CD1c-positive myeloid dendritic cell (primary cell): ENCODE data around the gene ESYT1.
"Not testable (repeated sequence)": the region's sequence is repeated elsewhere in the genome, so short reads cannot be mapped to it uniquely, and the experiment has no call there.

Source experiments
- DNase-seq: peaks from one replicate; pipeline ENCODE4 v3.0.0-alpha.2; 2016; ENCODE audit errors: extremely low spot score

ESYT1 gene

GRCh38 chr12:56155256-56155845 is 27.3 kb downstream of the ESYT1 start:
- DNase-seq = no peak

DNA sequence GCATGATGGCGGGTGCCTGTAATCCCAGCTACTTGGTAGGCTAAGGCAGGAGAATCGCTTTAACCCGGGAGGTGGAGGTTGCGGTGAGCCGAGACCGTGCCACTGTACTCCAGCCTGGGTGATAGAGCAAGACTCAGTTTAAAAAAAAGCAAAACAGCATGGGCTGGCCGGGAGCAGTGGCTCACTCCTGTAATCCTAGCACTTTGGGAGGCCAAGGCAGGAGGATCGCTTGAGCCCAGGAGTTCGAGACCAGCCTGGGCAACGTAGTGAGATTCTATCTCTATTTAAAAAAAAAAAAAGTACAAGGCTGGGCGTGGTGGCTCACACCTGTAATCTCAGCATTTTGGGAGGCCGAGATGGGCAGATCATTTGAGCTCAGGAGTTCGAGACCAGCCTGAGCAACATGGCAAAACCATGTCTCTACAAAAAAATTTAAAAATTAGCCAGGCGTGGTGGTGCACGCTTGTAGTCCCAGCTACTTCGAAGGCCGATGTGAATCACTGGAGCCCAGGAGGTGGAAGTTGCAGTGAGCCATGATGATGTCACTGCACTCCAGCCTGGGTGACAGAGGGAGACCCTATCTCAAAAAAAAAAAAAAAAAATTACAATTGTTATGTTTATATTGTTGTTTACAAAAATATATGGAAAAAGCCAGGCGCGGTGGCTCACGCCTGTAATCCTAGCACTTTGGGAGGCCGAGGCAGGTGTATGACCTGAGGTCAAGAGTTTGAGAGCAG is 28.6 kb downstream of the ESYT1 start:
- not testable (repeated sequence) for DNase-seq

- DNase-seq = peak; percentile 84
Measured at GRCh38 chr12:56157201-56158028, 29.3 kb downstream of the ESYT1 start.

- peak; percentile 98 for DNase-seq
Measured at GRCh38 chr12:56158029-56158925, 30.2 kb downstream of the ESYT1 start, which contains the start of gene MYL6. Gene MYL6, plus strand, starts transcription at chr12:56158359. Its CDS starts 43 bp downstream, at chr12:56158402.

- peak; percentile 66 for DNase-seq
Measured at GRCh38 chr12:56158926-56159461, 30.9 kb downstream of the ESYT1 start.

- no peak for DNase-seq
Measured at GRCh38 chr12:56159482-56160192, 31.6 kb downstream of the ESYT1 start.

DNA sequence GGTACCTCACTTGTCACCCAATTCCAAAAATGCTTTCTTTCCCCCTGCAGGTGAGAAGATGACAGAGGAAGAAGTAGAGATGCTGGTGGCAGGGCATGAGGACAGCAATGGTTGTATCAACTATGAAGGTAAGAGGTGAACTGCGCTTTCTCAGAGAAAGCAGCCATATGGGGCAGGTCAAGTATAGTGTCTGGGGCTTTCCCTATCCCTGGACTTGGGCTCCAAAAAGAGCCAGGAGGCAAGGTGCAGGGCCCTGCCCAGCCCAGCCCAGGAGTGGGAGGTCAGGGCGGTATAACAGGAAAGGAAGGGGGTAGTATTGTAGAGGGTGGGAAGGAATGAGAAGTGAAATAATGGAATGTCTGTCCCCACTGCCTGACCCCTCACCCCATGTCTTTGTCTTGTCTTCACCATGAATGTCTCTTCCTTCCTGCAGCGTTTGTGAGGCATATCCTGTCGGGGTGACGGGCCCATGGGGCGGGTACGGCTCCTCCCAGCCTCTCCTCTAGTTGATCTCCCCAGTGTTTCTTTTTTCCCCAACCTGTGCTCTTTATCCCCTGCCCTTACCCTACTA is 32.2 kb downstream of the ESYT1 start:
- peak; percentile 32 for DNase-seq

DNA sequence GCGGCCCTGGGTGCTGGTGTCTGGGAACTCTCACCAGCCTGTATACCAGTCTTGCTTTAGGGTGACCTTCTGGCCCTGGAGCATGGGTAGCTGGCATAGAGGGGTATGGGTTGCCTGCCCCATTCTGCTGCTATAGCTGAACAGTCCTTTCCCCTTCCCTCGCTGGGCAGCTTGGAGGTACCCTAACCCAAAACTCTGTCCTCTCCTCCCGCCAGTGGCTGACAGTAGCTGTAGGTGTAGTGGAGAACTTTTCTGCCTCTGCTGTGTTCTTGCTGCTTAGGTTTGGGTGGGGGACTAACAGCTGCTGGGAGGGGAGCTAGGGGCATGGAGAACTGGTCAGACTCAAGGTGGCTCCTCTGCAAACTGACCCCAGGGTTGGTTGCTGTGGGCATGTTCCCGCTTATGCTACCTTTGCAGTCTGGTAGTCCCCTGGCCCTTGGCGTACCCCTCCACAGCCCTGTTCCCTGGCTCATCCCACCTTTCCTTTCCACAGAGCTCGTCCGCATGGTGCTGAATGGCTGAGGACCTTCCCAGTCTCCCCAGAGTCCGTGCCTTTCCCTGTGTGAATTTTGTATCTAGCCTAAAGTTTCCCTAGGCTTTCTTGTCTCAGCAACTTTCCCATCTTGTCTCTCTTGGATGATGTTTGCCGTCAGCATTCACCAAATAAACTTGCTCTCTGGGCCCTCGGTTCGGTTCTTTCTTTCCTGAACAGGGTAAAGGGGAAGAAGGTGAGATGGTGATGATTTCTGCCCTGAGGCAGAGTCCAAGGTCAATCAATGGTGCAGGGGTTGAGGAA is 33.0 kb downstream of the ESYT1 start:
- DNase-seq = no peak

- no peak for DNase-seq
Measured at GRCh38 chr12:56161690-56162351, 33.8 kb downstream of the ESYT1 start.

DNA sequence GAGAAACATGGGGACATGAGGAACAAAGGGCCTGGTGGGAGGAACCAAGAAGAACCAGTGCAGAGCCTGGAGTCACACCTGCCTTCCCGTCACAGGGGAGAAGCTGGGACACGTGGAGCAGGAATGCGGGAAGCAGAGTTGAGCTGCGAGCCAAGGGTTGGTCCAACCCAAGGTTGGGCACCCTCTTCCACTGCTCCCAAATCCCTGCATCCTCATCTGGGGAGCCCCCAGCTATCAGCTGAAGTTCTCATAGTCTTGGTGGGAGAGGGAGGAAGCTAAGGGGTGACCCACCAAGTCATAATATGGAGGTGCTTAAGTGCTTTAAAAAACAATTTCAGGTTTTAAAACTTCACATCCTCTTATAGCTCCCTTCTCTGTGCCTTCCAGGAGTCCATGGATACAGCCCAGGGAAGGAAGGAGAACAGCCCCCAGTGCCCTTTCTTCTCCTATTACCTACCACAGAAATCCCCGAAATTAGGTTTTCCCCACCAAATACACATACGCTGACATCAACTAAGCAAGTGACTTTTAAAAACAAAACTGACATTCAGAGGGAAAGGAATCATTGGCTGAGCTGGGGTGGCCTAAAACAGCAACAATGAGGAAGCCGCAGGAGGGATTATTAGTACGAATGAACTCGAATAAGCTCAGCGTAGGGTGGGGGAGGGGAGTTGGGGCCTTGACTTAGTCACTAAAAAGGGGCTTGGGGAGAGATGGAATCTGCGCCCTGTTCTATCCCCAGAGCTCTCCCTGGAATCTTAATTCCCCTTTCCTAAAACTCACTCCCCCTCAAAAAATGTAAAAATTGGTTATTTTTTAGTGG is 34.6 kb downstream of the ESYT1 start:
- DNase-seq = no peak

DNA sequence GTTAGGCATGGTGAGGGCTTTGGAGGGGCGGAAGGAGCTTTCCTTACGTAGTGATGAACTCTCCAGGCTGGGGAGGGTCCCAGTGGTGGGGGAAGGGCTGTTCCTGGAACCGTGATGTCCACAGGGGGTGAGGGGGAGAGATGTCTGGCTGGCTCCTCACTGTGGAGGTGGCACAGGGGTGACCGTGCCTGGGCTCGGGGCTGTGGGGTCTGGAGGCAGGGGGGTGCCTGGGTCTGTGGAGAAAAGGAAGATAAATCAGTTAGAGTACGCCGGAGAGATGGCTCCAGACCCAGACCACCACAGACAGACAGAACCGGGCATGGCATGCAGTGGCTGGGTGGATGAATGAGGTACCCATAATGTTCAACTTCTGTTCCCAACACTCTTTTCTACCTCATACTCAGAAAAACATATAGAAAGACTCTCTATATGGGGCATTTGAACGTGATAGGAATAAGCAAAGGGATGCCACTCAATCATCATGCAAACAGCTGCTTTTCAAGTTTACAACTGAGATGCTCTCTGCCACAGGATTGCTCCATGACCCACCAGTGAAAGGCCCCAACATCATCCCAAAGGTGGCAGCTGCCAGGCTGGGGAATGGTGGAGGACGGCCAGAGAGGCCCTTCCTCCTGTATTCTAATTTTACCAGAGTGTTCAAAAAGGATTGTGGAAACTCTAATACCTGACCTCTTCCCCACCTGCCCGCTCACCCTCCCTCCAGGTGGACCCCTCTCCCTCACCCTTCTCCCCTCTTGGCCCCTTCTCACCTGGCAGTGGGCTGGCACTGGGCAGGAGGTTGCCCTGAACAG is 35.7 kb downstream of the ESYT1 start:
- no peak for DNase-seq

- no peak for DNase-seq
Measured at GRCh38 chr12:56164345-56164729, 36.3 kb downstream of the ESYT1 start.

DNA sequence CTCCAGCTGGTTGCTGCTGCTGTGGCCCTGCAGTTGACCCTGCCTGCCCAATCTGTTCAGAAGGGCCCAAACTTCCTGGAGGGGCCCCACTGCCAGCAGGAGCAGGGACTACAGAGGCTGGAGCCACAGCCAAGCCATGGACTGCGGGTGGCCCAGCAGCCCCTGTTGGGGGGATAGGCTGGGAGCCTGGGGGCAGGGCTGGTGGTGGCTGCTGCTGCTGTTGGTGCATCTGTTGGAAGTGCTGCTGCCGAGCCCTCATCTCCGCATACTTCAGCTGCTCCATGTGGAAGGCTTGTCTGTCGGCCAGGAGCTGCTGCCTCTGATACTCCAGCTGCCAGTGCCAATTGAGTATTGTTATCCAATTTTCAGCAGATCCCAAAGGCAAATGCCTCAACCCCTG is 37.3 kb downstream of the ESYT1 start:
- no peak for DNase-seq

DNA sequence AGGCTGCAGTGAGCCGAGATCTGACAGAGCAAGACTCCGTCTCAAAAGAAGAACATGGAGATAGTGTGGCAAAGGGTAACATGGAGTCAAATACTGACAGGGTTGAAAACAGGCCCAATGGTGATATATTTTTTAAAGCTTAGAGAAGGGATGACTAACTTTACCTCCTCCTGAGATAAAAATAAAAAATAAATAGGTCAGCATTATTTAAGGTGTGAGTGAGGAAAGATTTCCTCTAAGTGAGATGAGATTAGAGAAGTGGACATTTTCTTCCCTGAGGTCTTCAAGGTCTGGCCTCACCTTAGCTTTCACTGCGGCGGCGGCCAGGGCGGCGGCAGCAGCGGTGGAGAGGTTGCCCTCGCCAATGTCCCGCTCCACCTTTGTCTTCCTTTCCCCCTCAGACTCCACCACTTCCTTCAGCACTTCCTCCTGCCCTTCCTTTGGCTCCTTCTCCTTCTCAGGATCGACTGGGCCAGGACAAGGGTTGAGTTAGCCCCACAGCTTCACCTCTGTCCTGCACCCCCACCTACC is 41.2 kb downstream of the ESYT1 start:
- DNase-seq = no peak

GRCh38 chr12:56172839-56173238 is 44.8 kb downstream of the ESYT1 start:
- no peak for DNase-seq

GRCh38 chr12:56178347-56178746 is 50.3 kb downstream of the ESYT1 start:
- DNase-seq = no peak

DNA sequence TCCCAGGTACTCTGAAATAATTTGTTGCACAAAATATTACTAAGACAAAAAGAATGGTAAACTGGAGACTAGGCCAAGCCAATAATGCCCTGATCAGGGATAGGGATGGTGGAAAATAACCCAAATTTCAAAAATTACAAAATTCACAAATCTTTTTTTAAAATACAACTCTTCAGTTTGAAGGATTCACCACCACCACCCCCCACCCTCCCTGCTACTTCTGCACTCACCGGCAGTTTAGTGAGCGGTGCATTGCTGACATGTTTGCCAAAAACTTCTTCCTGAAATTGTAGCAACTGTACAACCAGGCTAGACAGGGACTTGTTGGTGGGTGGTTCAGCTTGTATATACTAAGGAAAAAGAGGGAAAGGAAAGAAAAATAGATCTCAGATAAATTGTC is 58.9 kb downstream of the ESYT1 start:
- no peak for DNase-seq
